ENCODE data around the gene NBAS.

NBAS gene

DNA sequence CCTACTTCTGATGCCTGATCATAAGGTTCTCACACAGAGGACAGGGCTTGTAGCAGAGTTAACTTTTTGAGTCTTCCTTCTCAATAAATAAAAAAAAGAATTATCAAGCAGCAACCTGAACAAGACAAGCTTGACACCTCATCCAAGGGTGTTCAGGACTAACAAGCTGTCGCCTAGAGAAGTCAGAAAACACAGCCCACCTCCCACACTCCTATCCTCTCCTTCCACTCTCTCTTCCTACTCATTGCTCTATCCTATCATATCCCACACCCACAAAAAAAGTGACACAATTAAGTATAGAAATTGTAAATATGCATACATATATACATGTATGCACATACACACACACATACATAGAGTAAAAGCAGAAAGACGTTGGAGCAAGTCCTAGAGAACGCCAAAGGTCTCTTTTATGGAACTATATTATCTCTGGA is 5.4 kb downstream of the NBAS start:
- TF ChIP-seq TAF1 (IDR thresholded peaks at IDR 0.05; ENCODE audit: borderline replicate concordance, insufficient read depth, low read length) (no peak), SIN3A (IDR thresholded peaks at IDR 0.05; ENCODE audit: borderline replicate concordance, insufficient read depth, low read length) (no peak), POLR2AphosphoS5 (IDR thresholded peaks at IDR 0.05; ENCODE audit: low read depth, low read length) (no peak), FOXP2 (optimal IDR thresholded peaks at IDR 0.05; ENCODE audit: borderline replicate concordance, extremely low read depth, extremely low read length, insufficient read depth) (no peak)
- TF ChIP-seq, protein P1, sequence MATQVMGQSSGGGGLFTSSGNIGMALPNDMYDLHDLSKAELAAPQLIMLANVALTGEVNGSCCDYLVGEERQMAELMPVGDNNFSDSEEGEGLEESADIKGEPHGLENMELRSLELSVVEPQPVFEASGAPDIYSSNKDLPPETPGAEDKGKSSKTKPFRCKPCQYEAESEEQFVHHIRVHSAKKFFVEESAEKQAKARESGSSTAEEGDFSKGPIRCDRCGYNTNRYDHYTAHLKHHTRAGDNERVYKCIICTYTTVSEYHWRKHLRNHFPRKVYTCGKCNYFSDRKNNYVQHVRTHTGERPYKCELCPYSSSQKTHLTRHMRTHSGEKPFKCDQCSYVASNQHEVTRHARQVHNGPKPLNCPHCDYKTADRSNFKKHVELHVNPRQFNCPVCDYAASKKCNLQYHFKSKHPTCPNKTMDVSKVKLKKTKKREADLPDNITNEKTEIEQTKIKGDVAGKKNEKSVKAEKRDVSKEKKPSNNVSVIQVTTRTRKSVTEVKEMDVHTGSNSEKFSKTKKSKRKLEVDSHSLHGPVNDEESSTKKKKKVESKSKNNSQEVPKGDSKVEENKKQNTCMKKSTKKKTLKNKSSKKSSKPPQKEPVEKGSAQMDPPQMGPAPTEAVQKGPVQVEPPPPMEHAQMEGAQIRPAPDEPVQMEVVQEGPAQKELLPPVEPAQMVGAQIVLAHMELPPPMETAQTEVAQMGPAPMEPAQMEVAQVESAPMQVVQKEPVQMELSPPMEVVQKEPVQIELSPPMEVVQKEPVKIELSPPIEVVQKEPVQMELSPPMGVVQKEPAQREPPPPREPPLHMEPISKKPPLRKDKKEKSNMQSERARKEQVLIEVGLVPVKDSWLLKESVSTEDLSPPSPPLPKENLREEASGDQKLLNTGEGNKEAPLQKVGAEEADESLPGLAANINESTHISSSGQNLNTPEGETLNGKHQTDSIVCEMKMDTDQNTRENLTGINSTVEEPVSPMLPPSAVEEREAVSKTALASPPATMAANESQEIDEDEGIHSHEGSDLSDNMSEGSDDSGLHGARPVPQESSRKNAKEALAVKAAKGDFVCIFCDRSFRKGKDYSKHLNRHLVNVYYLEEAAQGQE (IDR thresholded peaks at IDR 0.05; ENCODE audit: insufficient read depth in 1 of 2, low read depth in 2 of 2, low read length in 2 of 2): no peak

DNA sequence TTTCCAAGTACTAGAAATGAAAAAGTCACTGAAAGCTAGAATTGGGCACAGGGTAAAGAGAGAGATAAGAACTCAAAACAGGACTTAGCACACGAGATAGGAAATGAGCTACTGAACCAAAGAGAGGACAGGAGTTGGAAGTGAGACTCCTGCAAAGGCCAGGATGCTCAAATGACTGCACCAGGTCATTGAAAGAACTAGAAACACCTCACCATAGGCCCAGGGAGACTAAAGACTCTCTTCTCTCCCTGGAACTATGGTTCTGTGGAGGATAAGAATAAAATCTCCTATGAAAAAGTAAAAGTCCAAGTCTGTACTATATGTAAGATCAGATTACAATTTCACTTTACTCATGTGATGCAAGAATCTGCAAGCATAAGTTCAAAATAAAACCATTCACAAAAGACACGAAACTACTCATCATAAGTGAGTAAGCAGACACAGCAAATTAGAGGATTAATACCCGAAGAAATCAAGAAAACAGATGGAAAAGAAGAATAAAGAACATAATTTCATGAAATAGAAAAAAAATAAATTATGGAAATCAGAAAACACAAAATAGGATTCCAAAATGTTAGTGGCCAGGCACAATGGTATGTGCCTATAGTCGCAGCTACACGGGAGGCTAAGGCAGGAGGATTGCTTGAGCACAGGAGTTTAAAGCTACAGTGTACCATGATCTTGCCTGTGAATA is 6.5 kb downstream of the NBAS start:
- TF ChIP-seq TAF1 (IDR thresholded peaks at IDR 0.05; ENCODE audit: borderline replicate concordance, insufficient read depth, low read length): no peak
- TF ChIP-seq SIN3A (IDR thresholded peaks at IDR 0.05; ENCODE audit: borderline replicate concordance, insufficient read depth, low read length): no peak
- no peak for TF ChIP-seq FOXP2 (optimal IDR thresholded peaks at IDR 0.05; ENCODE audit: borderline replicate concordance, extremely low read depth, extremely low read length, insufficient read depth)
- no peak for TF ChIP-seq POLR2AphosphoS5 (IDR thresholded peaks at IDR 0.05; ENCODE audit: low read depth, low read length)
- TF ChIP-seq, protein P1 (IDR thresholded peaks at IDR 0.05; ENCODE audit: insufficient read depth in 1 of 2, low read depth in 2 of 2, low read length in 2 of 2): no peak

DNA sequence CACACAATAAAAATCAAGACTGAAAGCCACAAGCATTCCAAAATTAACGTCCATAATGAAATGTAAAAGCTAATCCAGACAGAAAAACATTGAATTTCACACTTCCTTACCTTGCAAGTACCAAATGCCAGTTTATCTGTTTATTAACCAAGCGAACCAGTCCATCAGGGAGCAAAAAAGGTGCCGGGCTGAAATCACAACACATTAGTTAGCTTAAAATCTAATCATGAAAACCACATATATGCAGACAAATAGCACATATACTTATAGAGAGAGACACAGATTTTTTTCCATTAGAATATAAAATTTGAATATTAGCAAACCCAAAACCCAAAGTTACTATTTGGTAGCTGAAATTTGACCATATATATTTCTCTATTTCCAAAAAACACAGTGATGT is 7.2 kb downstream of the NBAS start:
- TF ChIP-seq POLR2AphosphoS5 (IDR thresholded peaks at IDR 0.05; ENCODE audit: low read depth, low read length) (no peak), FOXP2 (optimal IDR thresholded peaks at IDR 0.05; ENCODE audit: borderline replicate concordance, extremely low read depth, extremely low read length, insufficient read depth) (no peak)

DNA sequence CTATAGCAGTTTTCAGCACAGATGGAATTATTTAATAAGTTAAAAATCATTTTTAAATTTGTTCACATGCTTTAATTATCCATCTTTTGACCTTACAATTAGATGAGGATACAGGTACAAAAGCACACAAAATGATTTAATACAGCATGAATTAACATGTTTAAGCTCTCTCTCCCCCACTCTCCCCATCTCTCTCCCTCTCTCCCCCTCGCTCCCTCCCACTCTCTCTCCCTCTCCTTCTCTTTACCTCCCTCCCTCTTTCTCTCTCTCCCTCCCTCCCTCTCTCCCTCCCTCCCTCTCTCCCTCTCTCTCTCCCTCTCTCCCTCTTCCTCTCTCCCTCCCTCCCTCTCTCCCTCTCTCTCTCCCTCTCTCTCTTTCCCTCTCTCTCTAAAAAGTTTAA is 7.6 kb downstream of the NBAS start:
- no peak for TF ChIP-seq SIN3A (IDR thresholded peaks at IDR 0.05; ENCODE audit: borderline replicate concordance, insufficient read depth, low read length)
- TF ChIP-seq, protein P1 (IDR thresholded peaks at IDR 0.05; ENCODE audit: insufficient read depth in 1 of 2, low read depth in 2 of 2, low read length in 2 of 2): no peak
- TF ChIP-seq TAF1 (IDR thresholded peaks at IDR 0.05; ENCODE audit: borderline replicate concordance, insufficient read depth, low read length): no peak
- TF ChIP-seq FOXP2 (optimal IDR thresholded peaks at IDR 0.05; ENCODE audit: borderline replicate concordance, extremely low read depth, extremely low read length, insufficient read depth): no peak
- TF ChIP-seq POLR2AphosphoS5 (IDR thresholded peaks at IDR 0.05; ENCODE audit: low read depth, low read length): no peak

DNA sequence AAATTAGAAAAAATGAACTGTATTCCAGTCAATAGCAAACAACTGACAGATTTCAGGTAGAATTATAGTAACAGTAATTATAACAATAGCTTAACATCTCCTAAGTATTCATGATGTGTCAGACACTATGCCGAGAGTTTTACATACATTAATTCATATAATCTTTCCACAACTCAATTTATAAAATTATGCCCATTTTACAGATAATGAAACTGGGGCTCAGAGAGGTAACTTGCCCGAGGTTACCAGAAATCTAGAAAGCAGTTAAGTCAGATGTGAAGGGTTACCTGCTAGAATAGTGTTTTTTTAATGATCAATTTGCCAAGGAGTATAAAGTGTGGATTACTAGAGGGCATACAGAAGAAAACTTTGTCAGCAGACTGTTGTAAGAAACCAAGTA is 12.2 kb downstream of the NBAS start:
- no peak for TF ChIP-seq SIN3A (IDR thresholded peaks at IDR 0.05; ENCODE audit: borderline replicate concordance, insufficient read depth, low read length)
- TF ChIP-seq POLR2AphosphoS5 (IDR thresholded peaks at IDR 0.05; ENCODE audit: low read depth, low read length): no peak
- TF ChIP-seq TAF1 (IDR thresholded peaks at IDR 0.05; ENCODE audit: borderline replicate concordance, insufficient read depth, low read length): no peak
- TF ChIP-seq, protein P1 (IDR thresholded peaks at IDR 0.05; ENCODE audit: insufficient read depth in 1 of 2, low read depth in 2 of 2, low read length in 2 of 2): no peak
- no peak for TF ChIP-seq FOXP2 (optimal IDR thresholded peaks at IDR 0.05; ENCODE audit: borderline replicate concordance, extremely low read depth, extremely low read length, insufficient read depth)

All from PFSK-1 (cell line).